Activated naive CD4-positive, alpha-beta T cell treated with anti-CD3 and anti-CD28 coated beads for 36 hours (primary cell): Measurements from ENCODE around the gene OTUD5. TPM values are rescaled to one million over a fixed set of nuclear protein-coding genes. Genes with fewer than 3 reads are reported as not detected.

Experiments used
- CTCF ChIA-PET: fragments of 350-600 bp; sonication (Branson Sonifier 250); formaldehyde crosslinking; loops from one replicate; lab custom pipeline; 2021; ENCODE audit warnings: antibody characterized with exemption; lab: Charles Lee
- DNase-seq: peaks from one replicate; pipeline ENCODE4 v3.0.0-alpha.2; 2020
- H3K27ac Mint-ChIP-seq: one replicate; pipeline ENCODE4 v1.8.0; 2021; ENCODE audit warnings: mild to moderate bottlenecking, mixed read lengths
- H3K27me3 Mint-ChIP-seq: one replicate; pipeline ENCODE4 v1.8.0; 2021; ENCODE audit warnings: low read depth, mixed read lengths
- H3K36me3 Mint-ChIP-seq: one replicate; pipeline ENCODE4 v1.8.0; 2021; ENCODE audit warnings: low read depth, mixed read lengths
- H3K4me1 Mint-ChIP-seq: one replicate; pipeline ENCODE4 v1.8.0; 2021; ENCODE audit warnings: low read depth, mixed read lengths
- H3K4me3 Mint-ChIP-seq: one replicate; pipeline ENCODE4 v1.8.0; 2021; ENCODE audit warnings: mild to moderate bottlenecking, moderate library complexity, mixed read lengths
- H3K9me3 Mint-ChIP-seq: one replicate; pipeline ENCODE4 v1.8.0; 2021; ENCODE audit warnings: mixed read lengths
- intact Hi-C: fragments of 100-400 bp; cut with micrococcal nuclease; formaldehyde crosslinking; loops from one replicate; pipeline ENCODE4 v1.15.1; 2023
- total RNA-seq, 2 experiments: library from RNA; stranded (reverse); gene quantifications; one replicate each; pipeline ENCODE4 v1.2.3, GENCODE V29; 2021

Gene OTUD5
- total RNA-seq, 2 experiments from 2014 or later = 69.1 to 70.5 TPM

- Mint-ChIP-seq H3K9me3 (no peaks in the 10 kb centered on the region), H3K36me3 (peaks cover 45% of the 10 kb centered on the region), H3K27ac (peak overlapping the region; percentile 100), H3K4me1 (peaks cover 65% of the 10 kb centered on the region), H3K4me3 (peak overlapping the region; percentile 77), H3K27me3 (no peaks in the 10 kb centered on the region)
- intact Hi-C loops = loop anchor here (5.0 to 10.0 kb wide), 2 partner anchors 330 to 943 kb away; partner anchors contain the start of genes FOXP3, PPP1R3F and USP27X
- CTCF ChIA-PET = interaction anchor here (0.9 kb wide), 1 partner anchor 14 kb away, joined by 4 read pairs; no protein-coding TSS in a partner anchor
- peak; percentile 57 for DNase-seq
Measured at GRCh38 chrX:48934581-48935300, 22.7 kb downstream of the OTUD5 start.

GRCh38 chrX:48933757-48934156, 23.6 kb downstream of the OTUD5 start:
- Mint-ChIP-seq H3K9me3 (no peaks in the 10 kb centered on the region), H3K4me1 (peaks cover 55% of the 10 kb centered on the region), H3K27ac (peak overlapping the region; percentile 100), H3K27me3 (no peaks in the 10 kb centered on the region), H3K4me3 (peak overlapping the region; percentile 77), H3K36me3 (peaks cover 43% of the 10 kb centered on the region)
- CTCF ChIA-PET = no interaction called here
- DNase-seq = peak; percentile 74
- intact Hi-C loops = loop anchor here (5.0 to 10.0 kb wide), 2 partner anchors 331 to 944 kb away; partner anchors contain the start of genes FOXP3, PPP1R3F and USP27X

GRCh38 chrX:48927736-48928382, 29.5 kb downstream of the OTUD5 start:
- Mint-ChIP-seq H3K4me1 (peaks cover 36% of the 10 kb centered on the region), H3K27ac (peak overlapping the region; percentile 50), H3K36me3 (peaks cover 25% of the 10 kb centered on the region), H3K9me3 (no peaks in the 10 kb centered on the region), H3K27me3 (no peaks in the 10 kb centered on the region), H3K4me3 (no peak overlapping the region)
- no peak for DNase-seq
- CTCF ChIA-PET = interaction anchor here (1.2 to 1.4 kb wide), 2 partner anchors 11 to 44 kb away, joined by 3 to 5 read pairs; partner anchors contain the start of gene KCND1
- intact Hi-C loops = no loop called here

GRCh38 chrX:48927123-48927522, 30.3 kb downstream of the OTUD5 start:
- intact Hi-C loops = no loop called here
- no peak overlapping the region for H3K27ac Mint-ChIP-seq
- H3K27me3 Mint-ChIP-seq = no peaks in the 10 kb centered on the region
- no peak for DNase-seq
- CTCF ChIA-PET = interaction anchor here (1.2 to 1.4 kb wide), 2 partner anchors 11 to 45 kb away, joined by 3 to 5 read pairs; partner anchors contain the start of gene KCND1
- no peaks in the 10 kb centered on the region for H3K9me3 Mint-ChIP-seq
- peaks cover 26% of the 10 kb centered on the region for H3K36me3 Mint-ChIP-seq
- H3K4me3 Mint-ChIP-seq = no peak overlapping the region
- H3K4me1 Mint-ChIP-seq = peaks cover 39% of the 10 kb centered on the region

GRCh38 chrX:48924270-48924669, 33.1 kb downstream of the OTUD5 start:
- peaks cover 33% of the 10 kb centered on the region for H3K36me3 Mint-ChIP-seq
- H3K4me3 Mint-ChIP-seq = peak overlapping the region; percentile 2
- no peaks in the 10 kb centered on the region for H3K9me3 Mint-ChIP-seq
- peaks cover 53% of the 10 kb centered on the region for H3K4me1 Mint-ChIP-seq
- peak; percentile 17 for DNase-seq
- H3K27ac Mint-ChIP-seq = peak overlapping the region; percentile 80
- intact Hi-C loops = no loop called here
- CTCF ChIA-PET = no interaction called here
- no peaks in the 10 kb centered on the region for H3K27me3 Mint-ChIP-seq

GRCh38 chrX:48923771-48924170, 33.6 kb downstream of the OTUD5 start:
- CTCF ChIA-PET = no interaction called here
- Mint-ChIP-seq H3K27ac (peak overlapping the region; percentile 80), H3K4me1 (peaks cover 53% of the 10 kb centered on the region), H3K9me3 (no peaks in the 10 kb centered on the region), H3K27me3 (no peaks in the 10 kb centered on the region), H3K36me3 (peaks cover 35% of the 10 kb centered on the region), H3K4me3 (no peak overlapping the region)
- intact Hi-C loops = no loop called here
- no peak for DNase-seq

- Mint-ChIP-seq H3K4me1 (peaks cover 40% of the 10 kb centered on the region), H3K36me3 (peaks cover 61% of the 10 kb centered on the region), H3K27me3 (peaks cover 2% of the 10 kb centered on the region), H3K9me3 (no peaks in the 10 kb centered on the region), H3K4me3 (peak overlapping the region; percentile 95), H3K27ac (peak overlapping the region; percentile 99)
- intact Hi-C loops = no loop called here
- DNase-seq = no peak
- CTCF ChIA-PET = interaction anchor here (1.7 to 3.7 kb wide), 2 partner anchors 14 to 19 kb away, joined by 4 to 42 read pairs; no protein-coding TSS in a partner anchor
Measured at GRCh38 chrX:48920718-48921104, 36.7 kb downstream of the OTUD5 start.

GRCh38 chrX:48919947-48920717, 37.3 kb downstream of the OTUD5 start:
- intact Hi-C loops = loop anchor here (1.0 to 5.0 kb wide), 5 partner anchors 17 to 123 kb away; partner anchors contain the start of genes HDAC6, PQBP1, TFE3 and TIMM17B
- CTCF ChIA-PET = interaction anchor here (1.0 to 3.7 kb wide), 3 partner anchors 15 to 25 kb away, joined by 4 to 42 read pairs (median 4); no protein-coding TSS in a partner anchor
- Mint-ChIP-seq H3K4me1 (peaks cover 35% of the 10 kb centered on the region), H3K36me3 (peaks cover 63% of the 10 kb centered on the region), H3K27me3 (peaks cover 2% of the 10 kb centered on the region), H3K27ac (peak overlapping the region; percentile 99), H3K4me3 (peak overlapping the region; percentile 95), H3K9me3 (no peaks in the 10 kb centered on the region)
- peak; percentile 67 for DNase-seq

- DNase-seq = peak; percentile 71
- peaks cover 68% of the 10 kb centered on the region for H3K36me3 Mint-ChIP-seq
- H3K27me3 Mint-ChIP-seq = peaks cover 2% of the 10 kb centered on the region
- CTCF ChIA-PET = interaction anchor here (0.6 to 3.7 kb wide), 3 partner anchors 21 to 26 kb away, joined by 3 to 42 read pairs (median 4); partner anchors contain the start of genes PQBP1 and TIMM17B
- peaks cover 37% of the 10 kb centered on the region for H3K4me1 Mint-ChIP-seq
- H3K9me3 Mint-ChIP-seq = no peaks in the 10 kb centered on the region
- peak overlapping the region; percentile 95 for H3K4me3 Mint-ChIP-seq
- intact Hi-C loops = loop anchor here (1.0 to 5.0 kb wide), 5 partner anchors 18 to 124 kb away; partner anchors contain the start of genes HDAC6, PQBP1, TFE3 and TIMM17B
- peak overlapping the region; percentile 99 for H3K27ac Mint-ChIP-seq
Measured at GRCh38 chrX:48919360-48919841, 38.0 kb downstream of the OTUD5 start.

- no peaks in the 10 kb centered on the region for H3K9me3 Mint-ChIP-seq
- H3K36me3 Mint-ChIP-seq = peaks cover 70% of the 10 kb centered on the region
- DNase-seq = peak; percentile 94
- H3K4me3 Mint-ChIP-seq = peak within 1 kb of the TSS; percentile 95
- intact Hi-C loops = loop anchor here (1.0 to 5.0 kb wide), 5 partner anchors 19 to 125 kb away; partner anchors contain the start of genes HDAC6, PQBP1, TFE3 and TIMM17B
- peak within 1 kb of the TSS; percentile 99 for H3K27ac Mint-ChIP-seq
- H3K27me3 Mint-ChIP-seq = peaks cover 2% of the 10 kb centered on the region
- CTCF ChIA-PET = interaction anchor here (0.6 to 3.7 kb wide), 3 partner anchors 21 to 26 kb away, joined by 3 to 42 read pairs (median 4); partner anchors contain the start of genes PQBP1 and TIMM17B
- H3K4me1 Mint-ChIP-seq = peaks cover 38% of the 10 kb centered on the region
Measured at GRCh38 chrX:48918643-48919340, 38.6 kb downstream of the OTUD5 start, which contains the start of gene PIM2. TSS of gene PIM2 (minus strand) at chrX:48919024. CDS start at chrX:48918834, 190 bp downstream.

GRCh38 chrX:48918301-48918642, 39.1 kb downstream of the OTUD5 start:
- intact Hi-C loops = loop anchor here (5.0 kb wide), 1 partner anchor 116 kb away; the partner anchor contains the start of gene HDAC6

More at GRCh38 chrX:48918301-48918642, 39.1 kb downstream of the OTUD5 start:
- no peaks in the 10 kb centered on the region for H3K9me3 Mint-ChIP-seq
- CTCF ChIA-PET = no interaction called here
- H3K4me1 Mint-ChIP-seq = peaks cover 40% of the 10 kb centered on the region
- peak overlapping the region; percentile 99 for H3K27ac Mint-ChIP-seq
- peaks cover 74% of the 10 kb centered on the region for H3K36me3 Mint-ChIP-seq
- DNase-seq = no peak
- H3K4me3 Mint-ChIP-seq = peak overlapping the region; percentile 95
- peaks cover 2% of the 10 kb centered on the region for H3K27me3 Mint-ChIP-seq
